Amygdala (tissue), 56 donors: Measurements from ENCODE around the gene TMEM209.
"Not testable (repeated sequence)": the region's sequence is repeated elsewhere in the genome, so short reads cannot be mapped to it uniquely, and the experiment has no call there.

Source experiments
- DNase-seq, 56 donors: peaks; one replicate each; lab custom pipeline; 2025; lab: John Stamatoyannopoulos, UW

Gene TMEM209

GRCh38 chr7:130131964-130132875, 73.0 kb downstream of the TMEM209 start:
- DNase-seq = no peak

- no peak for DNase-seq
Measured at GRCh38 chr7:130131191-130131834, 73.9 kb downstream of the TMEM209 start.

DNA sequence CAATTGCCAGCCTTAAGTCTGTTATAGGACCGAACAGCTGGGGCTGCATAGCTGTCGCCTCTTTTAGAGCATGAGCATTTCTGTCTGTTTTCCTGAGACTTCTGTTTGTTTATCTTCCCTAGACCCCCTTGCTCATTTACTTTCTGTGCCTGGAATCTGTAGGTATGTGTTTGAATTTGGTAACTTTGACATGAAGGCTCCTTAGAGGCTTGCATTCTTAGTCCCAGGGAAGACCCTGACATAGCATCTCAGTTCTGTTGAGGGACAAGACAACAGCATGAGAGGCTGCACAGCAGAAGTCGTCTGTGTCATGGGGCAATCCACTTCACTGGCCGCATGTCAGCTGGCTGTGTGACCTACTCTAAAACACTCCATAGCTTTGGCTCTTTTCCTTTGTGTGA, 76.2 kb downstream of the TMEM209 start:
- no peak for DNase-seq

DNA sequence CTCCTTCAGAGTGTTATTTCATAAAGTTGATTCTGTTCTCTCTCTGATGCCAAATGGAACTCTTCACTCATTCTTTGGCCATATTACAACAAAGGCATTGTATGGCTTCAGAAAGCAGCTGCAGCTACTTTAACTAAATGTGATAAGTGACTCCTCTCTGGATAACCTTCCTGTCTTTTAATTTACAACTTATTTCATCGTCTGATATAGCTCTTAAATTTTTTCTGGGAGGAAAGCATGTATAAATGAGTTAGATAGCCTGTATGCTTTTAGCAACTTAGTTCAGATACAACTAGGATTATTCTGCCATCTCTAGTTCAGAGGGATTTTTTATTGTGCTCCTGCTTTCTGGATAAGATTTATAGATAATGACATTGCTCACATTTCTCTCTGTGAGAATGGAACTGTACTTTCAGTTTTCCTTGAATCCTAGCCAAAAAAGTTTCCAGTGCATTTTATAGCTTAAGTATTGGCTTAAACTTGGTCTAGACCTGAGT, 77.3 kb downstream of the TMEM209 start:
- DNase-seq = no peak

GRCh38 chr7:130127404-130127803, 77.8 kb downstream of the TMEM209 start:
- no peak for DNase-seq

- not testable (repeated sequence) for DNase-seq
Measured at GRCh38 chr7:130126840-130127239, 78.4 kb downstream of the TMEM209 start.

DNA sequence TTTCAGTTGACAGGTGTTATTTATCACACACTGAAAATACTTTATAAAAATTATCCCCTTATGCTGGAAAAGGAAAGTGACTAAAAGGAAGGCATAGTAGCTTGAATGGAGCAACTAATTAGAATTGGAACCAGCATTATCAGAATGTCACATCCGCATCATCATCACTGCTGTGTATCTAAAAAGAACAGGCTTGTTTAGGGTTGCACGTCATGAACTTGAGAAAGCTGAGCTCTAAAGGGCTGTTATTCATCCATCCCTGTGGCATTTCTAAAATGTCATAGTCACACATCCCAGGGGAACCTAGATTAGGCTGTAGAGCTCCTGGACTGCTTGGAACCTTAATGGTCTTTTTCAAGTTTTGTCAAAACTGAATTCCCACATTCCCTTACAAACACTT, 80.5 kb downstream of the TMEM209 start:
- no peak for DNase-seq

DNA sequence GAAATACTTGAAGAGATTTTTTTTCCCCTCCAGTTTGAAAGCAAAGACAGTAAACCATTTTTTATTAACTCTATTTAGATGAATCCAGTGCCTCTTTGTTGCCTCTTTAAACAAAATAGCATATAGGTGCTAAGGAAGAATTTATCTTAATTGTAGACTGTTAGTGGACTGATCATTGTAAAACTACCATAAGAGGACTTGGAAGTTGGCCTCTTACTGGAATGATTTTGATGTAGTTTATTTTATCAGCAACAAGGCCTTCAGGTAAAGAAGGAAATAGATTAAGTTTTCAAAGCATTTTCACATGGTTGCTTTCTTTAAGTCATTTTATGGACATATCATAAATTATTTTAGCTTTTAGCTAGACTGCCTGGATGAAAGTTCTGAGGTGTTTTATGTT, 81.7 kb downstream of the TMEM209 start:
- DNase-seq = no peak

GRCh38 chr7:130118801-130119200, 86.4 kb downstream of the TMEM209 start:
- DNase-seq = no peak

DNA sequence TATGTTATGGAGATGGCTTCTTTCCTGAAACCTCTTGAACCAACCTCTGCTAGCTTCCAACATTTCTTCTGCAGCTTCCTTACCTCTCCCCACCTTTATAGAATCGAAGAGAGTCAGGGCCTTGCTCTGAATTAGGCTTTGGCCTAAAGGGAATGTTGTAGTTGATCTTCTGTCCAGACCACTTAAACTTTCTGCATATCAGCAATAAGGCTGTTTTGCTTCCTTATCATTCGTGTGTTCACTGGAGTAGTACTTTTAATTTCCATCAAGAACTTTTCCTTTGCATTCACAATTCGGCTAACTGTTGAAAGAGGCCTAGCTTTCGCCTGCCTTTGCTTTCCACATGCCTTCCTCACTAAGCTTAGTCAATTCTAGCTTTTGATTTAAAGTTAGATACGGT, 86.9 kb downstream of the TMEM209 start:
- no peak for DNase-seq

GRCh38 chr7:130114776-130115175, 90.4 kb downstream of the TMEM209 start:
- no peak for DNase-seq
